ENCODE data around the gene TBCC.
A peak's percentile ranks its signal among the peaks of the same experiment; 100 is the strongest.

TBCC gene, protein sequence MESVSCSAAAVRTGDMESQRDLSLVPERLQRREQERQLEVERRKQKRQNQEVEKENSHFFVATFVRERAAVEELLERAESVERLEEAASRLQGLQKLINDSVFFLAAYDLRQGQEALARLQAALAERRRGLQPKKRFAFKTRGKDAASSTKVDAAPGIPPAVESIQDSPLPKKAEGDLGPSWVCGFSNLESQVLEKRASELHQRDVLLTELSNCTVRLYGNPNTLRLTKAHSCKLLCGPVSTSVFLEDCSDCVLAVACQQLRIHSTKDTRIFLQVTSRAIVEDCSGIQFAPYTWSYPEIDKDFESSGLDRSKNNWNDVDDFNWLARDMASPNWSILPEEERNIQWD

DNA sequence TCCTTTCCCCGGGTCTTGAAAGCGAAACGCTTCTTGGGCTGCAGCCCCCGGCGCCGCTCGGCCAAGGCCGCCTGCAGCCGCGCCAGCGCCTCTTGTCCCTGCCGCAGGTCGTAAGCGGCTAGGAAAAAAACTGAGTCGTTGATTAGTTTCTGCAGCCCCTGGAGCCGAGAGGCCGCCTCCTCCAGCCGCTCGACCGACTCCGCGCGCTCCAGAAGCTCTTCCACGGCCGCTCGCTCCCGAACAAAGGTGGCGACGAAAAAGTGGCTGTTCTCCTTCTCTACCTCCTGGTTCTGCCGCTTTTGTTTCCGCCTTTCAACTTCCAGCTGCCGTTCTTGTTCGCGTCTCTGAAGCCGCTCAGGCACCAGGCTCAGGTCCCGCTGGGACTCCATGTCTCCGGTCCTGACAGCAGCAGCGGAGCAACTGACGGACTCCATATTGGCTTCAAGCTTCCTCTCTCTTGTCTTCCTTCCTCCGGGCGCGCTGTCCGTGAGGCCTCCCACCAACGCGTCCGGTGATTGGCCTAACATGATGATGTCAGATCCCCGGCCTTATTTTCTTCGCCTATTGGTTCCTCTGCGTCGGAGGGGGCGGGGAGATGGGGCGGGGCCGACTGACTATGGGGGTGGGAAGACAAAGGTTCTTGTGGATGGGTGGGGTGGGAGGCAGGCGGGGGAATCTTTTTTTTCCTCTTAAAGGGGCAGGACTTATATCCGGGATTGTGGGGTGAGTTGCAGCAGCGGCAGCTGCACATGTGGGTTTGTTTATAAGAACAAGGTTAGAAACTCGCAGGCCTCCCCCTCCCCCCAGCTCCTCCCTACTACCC, at the start of gene TBCC:
TSS of gene TBCC (minus strand) at position 464 of the 823 bp plus-strand sequence. CDS start at position 434, 30 bp downstream.
- Histone ChIP-seq H3K27ac (ENCODE audit: low read depth, low read length) (peak within 1 kb of the TSS; percentile 95), H3K4me3 (ENCODE audit: low read depth, low read length) (peak within 1 kb of the TSS; percentile 97), H3K36me3 (ENCODE audit: control insufficient read depth, insufficient read depth, low read length) (no peaks in the 10 kb centered on the region), H3K9me3 (ENCODE audit: control insufficient read depth, insufficient read depth, low read depth, low read length) (no peaks in the 10 kb centered on the region), H3K9ac (ENCODE audit: low read length) (peak within 1 kb of the TSS; percentile 98), H3K4me1 (ENCODE audit: control insufficient read depth, insufficient read depth, low read length) (peaks cover 8% of the 10 kb centered on the region), H3K27me3 (ENCODE audit: control insufficient read depth, insufficient read depth, low read length) (no peaks in the 10 kb centered on the region)

- Histone ChIP-seq H3K27ac (ENCODE audit: low read depth, low read length) (no peak overlapping the region), H3K9me3 (ENCODE audit: control insufficient read depth, insufficient read depth, low read depth, low read length) (no peaks in the 10 kb centered on the region), H3K4me3 (ENCODE audit: low read depth, low read length) (no peak overlapping the region), H3K36me3 (ENCODE audit: control insufficient read depth, insufficient read depth, low read length) (no peaks in the 10 kb centered on the region), H3K27me3 (ENCODE audit: control insufficient read depth, insufficient read depth, low read length) (no peaks in the 10 kb centered on the region), H3K4me1 (ENCODE audit: control insufficient read depth, insufficient read depth, low read length) (peaks cover 4% of the 10 kb centered on the region), H3K9ac (ENCODE audit: low read length) (no peak overlapping the region)
Measured at GRCh38 chr6:42795651-42796050, 49.7 kb upstream of the TBCC start.

DNA sequence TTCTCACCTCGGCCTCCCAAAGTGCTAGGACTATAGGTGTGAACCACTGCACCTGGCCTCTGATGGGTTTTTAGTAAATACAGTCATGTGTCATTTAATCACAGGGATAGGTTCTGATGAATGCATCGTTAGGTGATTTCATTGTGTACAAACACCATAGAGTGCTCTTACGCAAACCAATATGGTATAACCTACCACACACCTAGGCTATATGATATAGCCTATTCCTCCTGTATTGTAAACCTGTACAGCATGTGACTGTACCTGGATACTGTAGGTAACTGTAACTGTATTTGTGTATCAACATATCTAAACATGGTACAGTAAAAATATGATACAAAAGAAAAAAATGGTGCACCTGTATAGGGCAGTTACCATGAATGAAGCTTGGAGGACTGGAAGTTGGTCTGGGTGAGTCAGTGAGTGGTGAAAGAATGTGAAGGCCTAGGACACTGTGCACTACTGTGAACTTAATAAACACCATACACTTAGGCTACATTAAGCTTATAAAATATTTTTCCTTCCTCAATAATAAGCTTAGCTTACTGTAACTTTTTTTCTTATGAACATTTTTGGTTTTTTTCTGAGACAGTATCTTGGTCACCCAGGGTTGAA, 45.9 kb upstream of the TBCC start:
- Histone ChIP-seq H3K9me3 (ENCODE audit: control insufficient read depth, insufficient read depth, low read depth, low read length) (no peaks in the 10 kb centered on the region), H3K4me1 (ENCODE audit: control insufficient read depth, insufficient read depth, low read length) (peaks cover 20% of the 10 kb centered on the region), H3K27ac (ENCODE audit: low read depth, low read length) (no peak overlapping the region), H3K27me3 (ENCODE audit: control insufficient read depth, insufficient read depth, low read length) (no peaks in the 10 kb centered on the region), H3K4me3 (ENCODE audit: low read depth, low read length) (no peak overlapping the region), H3K9ac (ENCODE audit: low read length) (no peak overlapping the region), H3K36me3 (ENCODE audit: control insufficient read depth, insufficient read depth, low read length) (no peaks in the 10 kb centered on the region)

GRCh38 chr6:42790549-42791181, 44.8 kb upstream of the TBCC start:
- Histone ChIP-seq H3K4me3 (ENCODE audit: low read depth, low read length) (no peak overlapping the region), H3K9ac (ENCODE audit: low read length) (no peak overlapping the region), H3K9me3 (ENCODE audit: control insufficient read depth, insufficient read depth, low read depth, low read length) (no peaks in the 10 kb centered on the region), H3K27ac (ENCODE audit: low read depth, low read length) (no peak overlapping the region), H3K36me3 (ENCODE audit: control insufficient read depth, insufficient read depth, low read length) (no peaks in the 10 kb centered on the region), H3K27me3 (ENCODE audit: control insufficient read depth, insufficient read depth, low read length) (no peaks in the 10 kb centered on the region), H3K4me1 (ENCODE audit: control insufficient read depth, insufficient read depth, low read length) (peaks cover 30% of the 10 kb centered on the region)

GRCh38 chr6:42788671-42789070, 42.8 kb upstream of the TBCC start:
- Histone ChIP-seq H3K27me3 (ENCODE audit: control insufficient read depth, insufficient read depth, low read length) (no peaks in the 10 kb centered on the region), H3K36me3 (ENCODE audit: control insufficient read depth, insufficient read depth, low read length) (no peaks in the 10 kb centered on the region), H3K9ac (ENCODE audit: low read length) (no peak overlapping the region), H3K4me3 (ENCODE audit: low read depth, low read length) (no peak overlapping the region), H3K4me1 (ENCODE audit: control insufficient read depth, insufficient read depth, low read length) (peaks cover 37% of the 10 kb centered on the region), H3K9me3 (ENCODE audit: control insufficient read depth, insufficient read depth, low read depth, low read length) (no peaks in the 10 kb centered on the region), H3K27ac (ENCODE audit: low read depth, low read length) (no peak overlapping the region)

- Histone ChIP-seq H3K9ac (ENCODE audit: low read length) (no peak overlapping the region), H3K27ac (ENCODE audit: low read depth, low read length) (no peak overlapping the region), H3K4me3 (ENCODE audit: low read depth, low read length) (no peak overlapping the region)
Measured at GRCh38 chr6:42787063-42787472, 41.2 kb upstream of the TBCC start.

DNA sequence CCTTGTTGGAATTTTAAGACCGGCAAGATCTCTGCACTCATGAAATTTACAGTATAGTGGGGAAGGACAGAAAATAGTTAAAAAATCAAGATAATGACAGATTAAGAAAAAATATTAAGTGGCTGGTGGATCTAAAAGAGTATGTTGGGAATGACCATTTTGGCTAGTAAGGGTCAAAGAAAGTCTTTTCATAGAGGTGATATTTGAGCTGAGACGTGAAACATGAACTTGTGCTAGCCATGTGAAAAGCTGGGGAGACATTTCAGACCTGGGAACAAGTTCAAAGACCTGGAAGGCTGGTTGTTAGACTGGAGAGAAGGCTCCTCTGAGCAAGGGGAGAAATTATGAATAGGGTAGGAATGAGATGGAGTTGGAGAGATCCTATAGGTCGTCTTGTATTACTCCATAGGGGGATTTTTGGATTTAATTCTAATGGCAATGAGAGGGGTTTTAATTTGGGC, 40.7 kb upstream of the TBCC start:
- Histone ChIP-seq H3K36me3 (ENCODE audit: control insufficient read depth, insufficient read depth, low read length) (no peaks in the 10 kb centered on the region), H3K4me1 (ENCODE audit: control insufficient read depth, insufficient read depth, low read length) (peaks cover 37% of the 10 kb centered on the region), H3K4me3 (ENCODE audit: low read depth, low read length) (no peak overlapping the region), H3K27ac (ENCODE audit: low read depth, low read length) (no peak overlapping the region), H3K9me3 (ENCODE audit: control insufficient read depth, insufficient read depth, low read depth, low read length) (no peaks in the 10 kb centered on the region), H3K9ac (ENCODE audit: low read length) (no peak overlapping the region), H3K27me3 (ENCODE audit: control insufficient read depth, insufficient read depth, low read length) (no peaks in the 10 kb centered on the region)

More at GRCh38 chr6:42787063-42787472, 41.2 kb upstream of the TBCC start:
- Histone ChIP-seq H3K27me3 (ENCODE audit: control insufficient read depth, insufficient read depth, low read length) (no peaks in the 10 kb centered on the region), H3K9me3 (ENCODE audit: control insufficient read depth, insufficient read depth, low read depth, low read length) (no peaks in the 10 kb centered on the region), H3K4me1 (ENCODE audit: control insufficient read depth, insufficient read depth, low read length) (peaks cover 37% of the 10 kb centered on the region), H3K36me3 (ENCODE audit: control insufficient read depth, insufficient read depth, low read length) (no peaks in the 10 kb centered on the region)

DNA sequence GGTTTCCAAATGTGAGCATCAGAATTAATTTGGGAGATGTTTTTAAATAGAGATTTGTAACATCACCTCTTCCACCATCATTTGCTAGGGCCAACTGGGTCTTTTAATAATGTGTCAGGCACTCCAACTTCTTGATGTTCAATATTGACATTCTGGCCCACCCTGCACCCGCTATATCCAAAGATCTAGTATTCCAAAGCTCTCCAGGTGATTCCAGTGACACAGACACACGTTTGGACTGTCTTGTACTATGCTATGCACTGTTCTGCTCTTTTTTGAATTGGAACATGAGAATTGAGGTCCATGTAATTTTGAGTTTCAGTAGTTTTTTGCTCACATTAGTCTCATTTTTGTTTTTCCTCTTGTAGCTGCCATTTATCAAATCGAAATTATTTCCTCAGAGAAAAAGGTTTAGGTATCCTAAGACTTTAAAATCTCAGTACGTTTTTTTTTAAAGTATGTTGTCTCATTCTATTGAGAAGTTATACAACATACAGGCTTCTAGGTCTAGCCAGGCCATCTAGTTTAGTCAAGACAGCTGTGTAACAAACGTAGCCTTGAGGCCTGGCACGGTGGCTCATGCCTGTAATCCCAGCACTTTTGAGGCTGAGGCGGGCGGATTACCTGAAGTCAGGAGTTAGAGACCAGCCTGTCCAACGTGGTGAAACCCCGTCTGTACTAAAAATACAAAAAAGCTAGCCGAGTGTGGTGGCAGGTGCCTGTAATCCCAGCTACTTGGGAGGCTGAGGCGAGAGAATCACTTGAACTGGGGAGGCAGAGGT, 39.0 kb upstream of the TBCC start:
- Histone ChIP-seq H3K36me3 (ENCODE audit: control insufficient read depth, insufficient read depth, low read length) (no peaks in the 10 kb centered on the region), H3K4me1 (ENCODE audit: control insufficient read depth, insufficient read depth, low read length) (peaks cover 34% of the 10 kb centered on the region), H3K27me3 (ENCODE audit: control insufficient read depth, insufficient read depth, low read length) (no peaks in the 10 kb centered on the region), H3K9ac (ENCODE audit: low read length) (peak overlapping the region; percentile 100), H3K27ac (ENCODE audit: low read depth, low read length) (no peak overlapping the region), H3K9me3 (ENCODE audit: control insufficient read depth, insufficient read depth, low read depth, low read length) (no peaks in the 10 kb centered on the region), H3K4me3 (ENCODE audit: low read depth, low read length) (peak overlapping the region; percentile 92)

- Histone ChIP-seq H3K36me3 (ENCODE audit: control insufficient read depth, insufficient read depth, low read length) (no peaks in the 10 kb centered on the region), H3K27ac (ENCODE audit: low read depth, low read length) (peak overlapping the region; percentile 100), H3K27me3 (ENCODE audit: control insufficient read depth, insufficient read depth, low read length) (no peaks in the 10 kb centered on the region), H3K4me1 (ENCODE audit: control insufficient read depth, insufficient read depth, low read length) (peaks cover 29% of the 10 kb centered on the region), H3K9ac (ENCODE audit: low read length) (peak overlapping the region; percentile 100), H3K9me3 (ENCODE audit: control insufficient read depth, insufficient read depth, low read depth, low read length) (no peaks in the 10 kb centered on the region), H3K4me3 (ENCODE audit: low read depth, low read length) (peak overlapping the region; percentile 92)
Measured at GRCh38 chr6:42783876-42784642, 38.2 kb upstream of the TBCC start.
